HG03520 (cell line): ENCODE data around the gene PIGR.

ENCODE experiments used
- ATAC-seq: cut with Tn5 transposase; IDR thresholded peaks from one replicate; pipeline ENCODE4 v1.9.1; 2021; ENCODE audit warnings: mild to moderate bottlenecking, moderate library complexity; ENCODE audit not compliant: unreplicated experiment

The PIGR gene

GRCh38 chr1:206893380-206893779 is 52.9 kb downstream of the PIGR start:
- ATAC-seq: no peak

- no peak for ATAC-seq
Observed at GRCh38 chr1:206892351-206892984, 53.8 kb downstream of the PIGR start.

DNA sequence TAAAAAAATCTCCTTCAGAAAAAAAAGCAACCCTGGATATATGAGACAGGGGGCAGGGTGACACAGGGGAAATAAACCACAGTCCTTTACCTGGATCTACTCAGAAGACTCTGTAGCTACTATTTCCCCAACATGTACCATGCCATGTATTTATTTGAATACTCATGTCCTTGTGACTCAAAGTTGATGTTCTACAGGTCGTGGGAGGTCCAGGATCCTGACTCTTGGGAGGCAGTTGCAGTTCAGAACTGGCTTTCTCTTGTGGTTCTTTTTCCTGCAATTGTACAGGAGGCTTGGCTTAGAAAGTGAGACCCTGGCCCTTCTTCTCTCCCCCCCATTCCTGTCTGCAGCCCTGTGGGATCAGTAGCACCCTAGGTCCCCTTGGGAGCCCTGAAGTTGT is 54.9 kb downstream of the PIGR start:
- no peak for ATAC-seq

DNA sequence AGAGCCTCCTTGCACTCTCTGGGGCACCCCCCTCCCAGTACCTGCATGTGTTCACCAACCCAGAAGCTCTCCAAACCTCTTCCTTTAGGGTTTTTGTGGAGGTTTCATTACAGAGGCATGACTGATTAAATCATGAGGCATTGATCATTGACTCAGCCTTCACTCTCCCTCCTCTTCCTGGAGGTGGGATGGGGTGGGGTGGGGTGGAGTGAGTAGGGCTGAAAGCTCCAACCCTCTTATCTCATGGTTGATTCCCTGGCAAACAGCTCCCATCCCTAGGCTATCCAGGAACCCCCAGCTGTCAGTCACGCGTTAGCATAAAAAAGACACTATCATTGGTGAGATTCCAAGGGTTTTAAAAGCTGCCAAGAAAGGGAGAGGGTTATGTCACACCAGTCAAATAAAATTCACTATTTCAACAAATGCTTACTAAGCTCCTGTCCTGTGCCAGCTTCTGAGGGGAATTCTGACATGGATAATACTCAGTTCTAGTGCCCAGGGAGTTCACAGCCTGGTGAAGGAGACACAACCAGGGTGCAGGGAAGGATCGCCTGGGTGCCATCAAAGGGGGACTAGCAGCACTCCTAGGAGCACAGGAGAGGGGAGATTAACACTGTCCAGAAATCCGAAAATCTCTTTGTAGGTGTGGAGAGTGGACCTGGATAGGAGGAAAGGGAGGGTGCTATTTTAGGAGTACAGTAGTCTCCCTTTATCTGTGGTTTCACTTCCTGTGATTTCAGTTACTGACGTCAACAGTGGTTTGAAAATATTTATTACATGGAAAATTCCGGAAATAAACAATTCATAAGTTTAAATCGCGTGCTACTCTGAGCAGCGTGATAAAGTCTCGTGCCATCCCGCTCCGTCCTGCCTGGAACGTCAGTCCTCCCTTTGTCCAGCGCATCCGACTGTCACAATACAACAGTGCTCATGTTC is 55.9 kb downstream of the PIGR start:
- ATAC-seq: no peak

DNA sequence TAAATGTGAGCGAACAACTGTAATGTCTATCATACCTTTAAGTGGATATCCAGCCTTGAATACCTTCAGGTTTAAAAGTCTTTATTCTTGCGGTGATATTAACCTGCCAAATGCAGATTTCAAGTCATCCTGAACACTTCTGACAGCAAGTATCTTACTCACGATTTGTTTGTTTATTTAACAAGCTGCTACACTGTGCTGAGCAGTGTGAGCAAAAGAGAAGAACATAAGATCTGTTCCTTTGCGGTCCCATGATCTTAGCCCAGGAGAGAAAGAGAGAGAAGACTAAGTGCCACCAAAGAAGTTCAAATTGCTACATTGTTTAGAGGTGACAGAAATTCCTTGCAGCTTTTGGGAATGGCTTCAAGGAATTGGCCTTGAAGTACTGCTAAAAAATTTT is 58.6 kb downstream of the PIGR start:
- no peak for ATAC-seq

DNA sequence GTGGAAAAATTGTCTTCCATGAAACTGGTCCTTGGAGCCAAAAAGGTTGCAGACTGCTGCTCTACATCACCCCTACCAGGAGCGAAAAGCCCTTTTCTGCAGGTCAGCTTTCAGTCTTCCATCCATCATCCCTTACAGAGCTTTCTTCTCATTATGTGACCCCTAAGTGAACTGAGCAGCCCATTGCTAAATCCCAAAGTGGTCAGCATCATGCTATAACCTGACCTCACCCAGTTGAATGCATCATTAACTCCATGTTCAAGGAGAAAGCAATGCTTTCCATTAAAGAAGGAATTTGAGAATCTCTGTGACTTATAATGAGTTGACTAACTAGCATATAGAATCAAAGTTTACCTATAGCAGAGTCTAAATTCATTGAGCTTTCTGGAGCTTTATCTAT is 59.4 kb downstream of the PIGR start:
- ATAC-seq: no peak

DNA sequence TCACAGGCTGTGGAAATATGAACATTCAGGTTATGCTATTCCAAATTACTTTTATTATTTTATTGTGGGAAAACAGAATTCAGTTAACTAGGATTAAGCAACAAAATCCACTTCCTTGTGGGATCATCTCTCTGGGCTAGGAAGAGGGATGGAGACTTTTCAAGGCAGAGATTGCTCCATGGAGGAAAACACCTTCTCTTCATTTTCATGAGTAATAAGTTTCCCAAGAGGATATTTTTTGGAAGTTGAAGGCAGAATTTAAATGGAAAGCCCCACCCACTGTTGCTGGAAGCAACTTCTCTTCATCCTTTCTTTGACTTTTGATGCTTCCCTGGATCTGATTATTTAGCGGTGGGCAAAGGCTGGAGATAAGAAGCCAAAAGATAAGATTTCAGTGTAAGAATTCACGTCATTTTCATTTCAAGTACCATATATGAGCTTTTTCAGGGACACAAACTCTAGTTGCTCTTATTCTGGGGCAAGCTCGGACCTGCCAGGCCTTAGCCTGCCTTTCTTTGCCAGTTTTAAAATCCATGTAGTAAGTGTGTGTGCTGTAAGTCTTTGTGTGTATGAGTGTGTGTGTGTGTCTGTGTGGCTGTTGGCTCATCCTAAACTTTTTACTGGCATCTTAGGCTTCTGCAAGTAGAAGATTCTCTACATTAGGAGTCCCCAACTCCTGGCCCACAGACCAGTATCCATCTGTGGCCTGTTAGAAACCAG is 60.8 kb downstream of the PIGR start:
- no peak for ATAC-seq

DNA sequence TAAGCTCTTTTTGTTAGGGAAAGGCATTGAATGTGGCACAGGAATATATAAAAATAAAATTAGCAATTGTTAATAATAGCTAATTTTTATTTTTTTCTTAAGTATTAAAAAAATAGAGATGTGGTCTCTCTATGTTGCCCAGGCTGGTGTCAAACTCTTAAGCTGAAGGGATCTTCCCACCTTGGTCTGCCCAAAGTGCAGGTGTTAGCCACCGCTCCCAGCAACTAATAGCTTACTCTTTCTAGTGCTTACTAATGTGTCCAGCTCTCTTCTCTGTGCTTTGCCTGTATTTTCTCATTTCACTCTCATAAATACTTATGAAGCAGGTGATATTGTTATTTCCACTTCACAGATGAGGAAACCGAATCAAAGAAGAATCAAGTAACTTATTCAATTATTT is 62.4 kb downstream of the PIGR start:
- ATAC-seq: no peak

GRCh38 chr1:206883160-206883559 is 63.1 kb downstream of the PIGR start:
- ATAC-seq: no peak

GRCh38 chr1:206882555-206882954 is 63.7 kb downstream of the PIGR start:
- ATAC-seq: no peak

GRCh38 chr1:206880314-206880713 is 66.0 kb downstream of the PIGR start:
- ATAC-seq: no peak
